GM10266 (cell line): ENCODE data around the gene SEL1L3.

Experiments used
- DNase-seq: peaks from one replicate; pipeline ENCODE4 v3.0.0; 2012; ENCODE audit errors: extremely low spot score
- TF ChIP-seq, protein P1 (sequence below): IDR thresholded peaks from 2 replicates; pipeline ENCODE4 v1.5.1; 2012; ENCODE audit warnings: mild to moderate bottlenecking, low read depth; ENCODE audit not compliant: control insufficient read depth, insufficient read depth; ENCODE audit errors: missing control alignments

Gene SEL1L3

DNA sequence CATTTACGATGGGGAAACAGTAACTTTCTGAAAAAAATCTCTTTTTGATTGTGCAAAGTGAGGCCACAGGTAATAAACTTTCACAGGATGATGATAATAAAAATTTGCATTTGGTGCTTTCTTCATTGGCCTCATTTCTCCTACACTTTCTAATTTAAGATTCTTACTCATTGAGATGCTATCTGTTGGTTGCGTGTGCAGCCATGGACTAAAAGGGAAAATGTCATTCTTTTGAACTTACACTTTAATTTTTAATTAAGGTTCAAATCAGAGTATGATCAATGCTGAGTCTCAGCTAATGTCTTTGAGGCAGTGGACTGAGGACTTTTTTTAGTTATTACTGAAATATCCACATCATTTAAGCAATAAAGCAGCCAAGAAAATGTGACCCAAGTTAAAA, 87.6 kb downstream of the SEL1L3 start:
- DNase-seq = no peak
- TF ChIP-seq, protein P1, sequence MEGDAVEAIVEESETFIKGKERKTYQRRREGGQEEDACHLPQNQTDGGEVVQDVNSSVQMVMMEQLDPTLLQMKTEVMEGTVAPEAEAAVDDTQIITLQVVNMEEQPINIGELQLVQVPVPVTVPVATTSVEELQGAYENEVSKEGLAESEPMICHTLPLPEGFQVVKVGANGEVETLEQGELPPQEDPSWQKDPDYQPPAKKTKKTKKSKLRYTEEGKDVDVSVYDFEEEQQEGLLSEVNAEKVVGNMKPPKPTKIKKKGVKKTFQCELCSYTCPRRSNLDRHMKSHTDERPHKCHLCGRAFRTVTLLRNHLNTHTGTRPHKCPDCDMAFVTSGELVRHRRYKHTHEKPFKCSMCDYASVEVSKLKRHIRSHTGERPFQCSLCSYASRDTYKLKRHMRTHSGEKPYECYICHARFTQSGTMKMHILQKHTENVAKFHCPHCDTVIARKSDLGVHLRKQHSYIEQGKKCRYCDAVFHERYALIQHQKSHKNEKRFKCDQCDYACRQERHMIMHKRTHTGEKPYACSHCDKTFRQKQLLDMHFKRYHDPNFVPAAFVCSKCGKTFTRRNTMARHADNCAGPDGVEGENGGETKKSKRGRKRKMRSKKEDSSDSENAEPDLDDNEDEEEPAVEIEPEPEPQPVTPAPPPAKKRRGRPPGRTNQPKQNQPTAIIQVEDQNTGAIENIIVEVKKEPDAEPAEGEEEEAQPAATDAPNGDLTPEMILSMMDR = no peak

DNA sequence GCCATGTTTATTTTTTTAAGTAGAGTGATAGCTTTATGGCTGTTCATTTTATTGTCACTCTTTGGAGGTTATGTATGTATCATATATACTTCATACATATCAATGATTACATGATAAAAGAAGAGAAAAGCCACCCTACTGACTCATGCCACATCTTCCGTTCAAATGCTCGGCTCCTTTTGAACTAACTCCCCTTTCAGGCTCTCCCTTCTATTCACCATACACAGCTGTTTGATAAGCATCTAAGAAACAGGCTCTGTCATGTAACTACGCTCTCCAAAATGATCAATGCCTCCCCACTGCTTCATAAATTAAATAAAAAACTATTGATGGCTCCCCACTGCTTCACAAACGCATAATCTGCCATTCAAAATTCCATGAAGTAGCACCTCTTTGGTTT, 89.4 kb downstream of the SEL1L3 start:
- no peak for DNase-seq

DNA sequence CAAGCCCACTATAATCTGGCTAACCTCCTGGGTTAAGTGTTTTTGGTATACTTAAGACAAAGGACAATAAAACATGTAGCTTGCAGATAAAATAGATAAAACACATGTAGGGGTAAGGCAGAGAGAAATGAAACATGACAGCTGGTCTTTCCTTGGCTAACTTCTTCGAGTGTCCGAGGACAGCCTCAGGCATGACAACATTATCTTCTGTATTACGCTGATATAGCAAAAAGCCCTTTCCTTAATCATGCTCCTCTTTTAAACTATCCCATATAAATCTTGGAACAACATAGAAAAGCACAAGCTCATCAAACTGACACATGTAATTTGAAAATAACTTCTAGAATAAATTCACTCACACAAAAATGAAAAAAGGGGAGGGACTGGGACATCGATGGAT, 91.1 kb downstream of the SEL1L3 start:
- no peak for DNase-seq
- TF ChIP-seq, protein P1 = no peak

More for the DNA sequence above, 89.4 kb downstream of the SEL1L3 start:
- TF ChIP-seq, protein P1 = no peak

DNA sequence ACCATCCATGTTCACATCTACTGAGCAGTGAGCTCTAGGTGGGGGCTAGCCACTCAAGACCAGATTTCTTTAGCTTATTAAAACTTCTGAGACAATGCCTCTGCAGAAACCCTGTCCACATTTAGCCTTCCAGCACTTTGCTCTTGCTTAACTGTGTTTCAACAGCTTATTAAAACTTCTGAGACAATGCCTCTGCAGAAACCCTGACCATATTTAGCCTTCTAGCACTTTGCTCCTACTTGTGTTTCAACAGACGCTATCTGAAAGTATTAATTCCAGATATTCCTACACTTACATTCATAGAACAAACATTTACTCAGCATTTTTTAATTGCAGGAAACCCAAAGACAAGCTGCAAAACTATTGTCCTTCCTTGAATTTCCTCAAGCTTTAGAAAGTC, 91.9 kb downstream of the SEL1L3 start:
- no peak for DNase-seq
- TF ChIP-seq, protein P1 = no peak

DNA sequence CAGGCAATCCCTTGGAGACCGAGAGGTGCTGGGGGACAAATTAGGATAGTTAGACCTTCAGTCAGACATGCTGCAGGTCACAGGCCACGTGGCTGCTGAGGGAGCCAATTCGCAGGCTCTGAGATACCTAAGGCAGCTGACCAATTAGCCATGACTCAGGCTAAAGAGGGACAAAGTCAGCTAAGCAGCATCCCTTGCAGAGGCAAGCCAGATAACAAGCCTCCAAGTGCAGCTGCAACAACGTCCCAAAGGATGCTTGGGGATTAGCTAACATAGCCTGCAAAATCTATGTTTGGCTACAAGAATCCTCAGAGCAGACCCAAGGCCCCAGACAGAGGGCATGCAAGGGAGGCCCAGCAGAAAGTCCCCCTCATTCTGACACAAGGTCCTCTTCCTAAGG, 93.5 kb downstream of the SEL1L3 start:
- no peak for DNase-seq
- TF ChIP-seq, protein P1 = no peak

- DNase-seq = peak; percentile 21
Observed at GRCh38 chr4:25767877-25768725, 94.7 kb downstream of the SEL1L3 start.

More at GRCh38 chr4:25767877-25768725, 94.7 kb downstream of the SEL1L3 start:
- TF ChIP-seq, protein P1 = peak; percentile 73
